WERI-Rb-1 (cell line): Measurements from ENCODE around the gene CSNK1E.

Experiments used
- DNase-seq: peaks from one replicate; pipeline ENCODE4 v3.0.0-alpha.2; 2020
- H3K27ac ChIP-seq: fragments of 250-450 bp; sonication (Bioruptor Pico); 2 replicates; pipeline ENCODE4 v1.5.1; 2020; ENCODE audit warnings: mild to moderate bottlenecking, moderate library complexity
- H3K27me3 ChIP-seq: fragments of 250-450 bp; sonication (Bioruptor Pico); 2 replicates; pipeline ENCODE4 v1.5.1; 2021; ENCODE audit warnings: mild to moderate bottlenecking, low read depth, moderate library complexity; ENCODE audit not compliant: insufficient read depth, severe bottlenecking
- H3K36me3 ChIP-seq: fragments of 250-450 bp; sonication (Bioruptor Pico); 2 replicates; pipeline ENCODE4 v1.5.1; 2020; ENCODE audit warnings: mild to moderate bottlenecking, moderate library complexity
- H3K4me3 ChIP-seq: 2 replicates; pipeline ENCODE4 v1.5.1; 2011; ENCODE audit warnings: low read depth, mild to moderate bottlenecking, control low read depth, low read length
- H3K9me3 ChIP-seq: fragments of 250-450 bp; sonication (Bioruptor Pico); 2 replicates; pipeline ENCODE4 v1.5.1; 2021; ENCODE audit warnings: mild to moderate bottlenecking, moderate library complexity; ENCODE audit not compliant: severe bottlenecking
- CTCF ChIP-seq: IDR thresholded peaks from 2 replicates; pipeline ENCODE4 v1.5.1; 2011; ENCODE audit warnings: low read depth, mild to moderate bottlenecking, control low read depth, inconsistent platforms, low read length

Gene CSNK1E

GRCh38 chr22:38302906-38303305, 14.3 kb downstream of the CSNK1E start:
- Histone ChIP-seq H3K9me3 (no peaks in the 10 kb centered on the region), H3K4me3 (no peak overlapping the region), H3K27me3 (no peaks in the 10 kb centered on the region), H3K27ac (no peak overlapping the region), H3K36me3 (peaks cover 87% of the 10 kb centered on the region)
- no peak for TF ChIP-seq CTCF
- no peak for DNase-seq

GRCh38 chr22:38300946-38301345, 16.3 kb downstream of the CSNK1E start:
- no peak for DNase-seq
- TF ChIP-seq CTCF: no peak
- Histone ChIP-seq H3K9me3 (no peaks in the 10 kb centered on the region), H3K27ac (peak overlapping the region; percentile 24; the same call in 1 of the 2 replicates), H3K27me3 (no peaks in the 10 kb centered on the region), H3K4me3 (no peak overlapping the region), H3K36me3 (peaks cover 89% of the 10 kb centered on the region)

- Histone ChIP-seq H3K27ac (peak overlapping the region; percentile 24; the same call in 1 of the 2 replicates), H3K4me3 (no peak overlapping the region), H3K27me3 (no peaks in the 10 kb centered on the region), H3K9me3 (no peaks in the 10 kb centered on the region), H3K36me3 (peaks cover 94% of the 10 kb centered on the region)
- peak; percentile 55 for DNase-seq
- TF ChIP-seq CTCF: no peak
Observed at GRCh38 chr22:38300197-38300945, 16.9 kb downstream of the CSNK1E start.

- no peak for TF ChIP-seq CTCF
- Histone ChIP-seq H3K9me3 (no peaks in the 10 kb centered on the region), H3K4me3 (no peak overlapping the region), H3K27me3 (no peaks in the 10 kb centered on the region), H3K27ac (no peak overlapping the region), H3K36me3 (peaks cover 100% of the 10 kb centered on the region)
- DNase-seq: no peak
Observed at GRCh38 chr22:38299770-38300102, 17.5 kb downstream of the CSNK1E start.

DNA sequence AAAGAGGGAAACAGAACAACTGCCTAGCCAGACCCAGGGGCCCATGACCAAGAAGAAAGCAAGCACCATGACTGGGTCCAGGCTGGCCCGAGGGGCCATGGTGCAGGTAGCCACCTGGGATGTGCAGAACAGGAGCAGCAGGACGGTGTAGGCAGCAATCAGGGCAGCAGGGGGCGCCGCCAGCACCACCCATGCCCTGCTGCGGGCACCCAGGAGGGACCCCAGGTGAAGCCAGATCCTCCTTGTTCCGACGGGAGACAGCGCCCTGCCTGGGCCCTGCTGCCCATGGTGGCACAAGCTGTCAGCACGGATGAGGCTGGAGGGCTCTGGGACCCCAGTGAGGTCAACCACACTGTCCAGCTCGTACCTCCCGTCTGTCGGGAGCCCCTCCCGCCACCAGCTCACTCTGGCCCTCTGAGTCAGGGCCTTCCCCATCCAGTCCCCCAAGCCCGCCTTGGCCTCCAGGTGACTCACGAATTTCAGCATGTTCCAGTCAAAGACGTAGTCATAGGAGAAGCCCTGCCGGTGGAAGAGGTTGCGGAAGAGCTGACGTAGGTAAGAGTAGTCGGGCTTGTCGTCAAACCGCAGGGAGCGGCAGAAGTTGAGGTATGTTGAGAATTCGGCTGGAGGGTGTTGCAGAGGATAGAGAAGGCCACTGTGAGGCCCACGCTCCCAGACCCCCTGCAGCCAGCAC, 18.8 kb downstream of the CSNK1E start:
- Histone ChIP-seq H3K27me3 (no peaks in the 10 kb centered on the region), H3K9me3 (no peaks in the 10 kb centered on the region), H3K36me3 (peaks cover 100% of the 10 kb centered on the region), H3K4me3 (no peak overlapping the region), H3K27ac (no peak overlapping the region)
- peak; percentile 45 for DNase-seq
- peak; percentile 90 for TF ChIP-seq CTCF

DNA sequence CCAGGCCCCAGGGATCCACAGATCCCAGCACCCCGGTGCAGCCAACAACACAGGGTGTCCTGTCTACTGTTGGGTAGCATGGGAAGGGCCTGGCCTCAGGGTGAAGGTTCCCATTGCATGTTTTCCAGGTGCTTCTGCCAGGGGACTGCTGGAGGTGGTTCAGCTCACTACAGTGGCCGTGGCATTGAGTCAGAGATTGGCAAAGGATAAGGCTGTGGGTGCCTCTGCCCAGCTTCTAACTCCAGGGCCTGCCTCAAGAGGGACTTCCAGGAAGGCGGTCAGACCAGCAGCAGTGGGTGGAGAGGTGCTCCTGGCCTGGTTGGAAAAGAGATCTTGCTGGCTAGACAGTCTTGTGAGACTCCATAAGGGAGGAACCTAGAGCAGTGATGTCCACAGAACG, 20.9 kb downstream of the CSNK1E start:
- Histone ChIP-seq H3K36me3 (peaks cover 96% of the 10 kb centered on the region), H3K4me3 (no peak overlapping the region), H3K27me3 (no peaks in the 10 kb centered on the region), H3K27ac (no peak overlapping the region), H3K9me3 (no peaks in the 10 kb centered on the region)
- no peak for DNase-seq
- TF ChIP-seq CTCF: no peak
